Measurements from ENCODE around the gene UBXN10.

Gene UBXN10

DNA sequence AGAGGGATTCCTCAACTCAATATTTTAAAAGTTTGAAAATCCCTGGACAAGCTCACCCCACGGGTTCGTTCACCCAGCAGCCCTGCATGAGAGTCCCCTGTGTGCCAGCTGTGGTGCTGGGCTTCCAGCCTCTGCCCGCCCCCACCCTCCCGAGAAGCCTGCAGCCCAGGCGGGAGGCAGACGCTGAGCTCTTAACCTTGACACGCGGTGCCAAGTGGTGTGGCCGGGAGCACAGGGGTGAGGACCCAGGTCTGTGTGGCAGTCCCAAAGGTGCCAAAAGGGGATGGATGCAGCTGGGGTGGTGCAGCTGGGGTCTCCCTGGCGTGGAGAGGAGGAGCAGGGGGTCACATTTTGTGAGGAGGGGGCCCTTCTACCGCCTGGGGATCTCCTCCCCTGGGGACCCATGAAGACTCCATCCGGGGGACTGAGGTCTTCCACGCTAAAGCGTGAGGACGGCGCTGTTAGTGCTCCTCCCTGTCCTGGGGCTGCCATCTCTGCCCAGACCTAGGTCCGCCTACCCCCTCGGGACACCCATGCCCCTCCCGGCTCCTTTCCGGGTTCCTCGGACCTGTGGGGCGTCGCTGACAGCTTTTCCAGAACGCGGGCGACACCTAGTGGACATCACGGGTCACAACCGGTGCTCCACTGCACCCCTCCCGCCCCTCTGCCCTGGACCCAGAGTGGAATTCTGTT lies 33.8 kb upstream of the UBXN10 start:
- DNase-seq (ENCODE audit: low spot score) = peak; percentile 92

DNA sequence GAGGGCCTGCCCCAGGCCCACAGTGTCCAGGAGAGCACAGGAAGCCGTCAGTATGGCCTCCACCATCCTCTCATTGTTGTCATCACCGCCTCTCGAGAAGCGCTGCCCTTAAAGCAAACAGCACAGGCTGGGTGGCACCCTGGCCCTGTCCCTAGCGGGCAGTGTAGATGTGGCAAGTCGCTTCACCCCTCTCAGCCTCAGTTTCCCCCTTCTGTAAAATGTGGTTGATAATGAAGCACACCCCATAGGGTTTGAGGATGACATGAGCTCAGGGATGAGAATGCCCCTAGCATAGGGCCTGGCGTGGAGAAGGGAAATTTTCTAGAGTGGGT lies 33.3 kb upstream of the UBXN10 start:
- no peak for DNase-seq (ENCODE audit: low spot score)

DNA sequence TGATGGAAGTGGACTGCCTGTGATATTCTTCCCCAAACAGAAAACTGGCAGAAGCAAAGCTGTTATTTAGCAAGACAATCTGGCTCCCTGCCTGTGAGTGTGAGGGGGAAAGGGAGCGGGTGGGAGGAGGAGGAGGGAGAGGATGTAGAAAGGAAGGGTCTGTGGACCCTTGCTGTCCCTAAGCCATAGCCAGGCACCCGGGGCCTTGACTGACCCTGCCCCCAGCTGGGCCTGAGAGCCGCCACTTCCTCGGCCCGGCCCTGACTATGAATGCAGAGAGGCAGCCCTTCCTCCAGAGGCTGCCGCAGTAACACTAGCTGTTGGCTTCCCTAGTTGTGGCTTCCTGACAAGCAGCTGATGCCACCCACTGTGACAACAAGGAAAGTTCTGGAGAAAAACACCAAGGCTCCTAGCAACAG lies 32.9 kb upstream of the UBXN10 start:
- no peak for DNase-seq (ENCODE audit: low spot score)

DNA sequence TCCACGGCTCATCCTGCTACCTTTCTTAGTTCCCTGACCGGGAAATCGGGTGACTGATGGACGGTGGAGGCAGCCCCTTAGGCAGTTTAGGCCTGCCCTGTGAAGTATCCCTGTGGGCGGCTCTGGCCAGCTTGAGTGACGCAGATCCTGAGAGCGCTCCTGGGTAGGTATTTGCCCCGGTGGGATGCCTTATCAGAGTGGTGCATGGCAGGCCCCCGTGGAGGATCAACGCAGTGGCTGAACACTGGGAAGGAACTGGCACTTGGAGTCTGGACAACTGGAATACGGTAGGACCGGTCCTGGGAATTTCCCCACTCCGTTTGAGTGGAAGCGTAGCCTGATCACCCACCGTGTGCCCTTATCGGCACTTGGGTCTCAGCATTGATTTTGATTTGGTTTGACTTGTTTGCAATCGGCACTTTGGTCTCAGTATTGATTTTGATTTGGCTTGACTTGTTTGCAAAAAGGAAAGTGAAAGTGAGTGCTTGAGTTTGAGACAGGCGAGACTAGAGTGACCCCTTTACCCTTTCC lies 31.5 kb upstream of the UBXN10 start:
- DNase-seq (ENCODE audit: low spot score) = no peak

DNA sequence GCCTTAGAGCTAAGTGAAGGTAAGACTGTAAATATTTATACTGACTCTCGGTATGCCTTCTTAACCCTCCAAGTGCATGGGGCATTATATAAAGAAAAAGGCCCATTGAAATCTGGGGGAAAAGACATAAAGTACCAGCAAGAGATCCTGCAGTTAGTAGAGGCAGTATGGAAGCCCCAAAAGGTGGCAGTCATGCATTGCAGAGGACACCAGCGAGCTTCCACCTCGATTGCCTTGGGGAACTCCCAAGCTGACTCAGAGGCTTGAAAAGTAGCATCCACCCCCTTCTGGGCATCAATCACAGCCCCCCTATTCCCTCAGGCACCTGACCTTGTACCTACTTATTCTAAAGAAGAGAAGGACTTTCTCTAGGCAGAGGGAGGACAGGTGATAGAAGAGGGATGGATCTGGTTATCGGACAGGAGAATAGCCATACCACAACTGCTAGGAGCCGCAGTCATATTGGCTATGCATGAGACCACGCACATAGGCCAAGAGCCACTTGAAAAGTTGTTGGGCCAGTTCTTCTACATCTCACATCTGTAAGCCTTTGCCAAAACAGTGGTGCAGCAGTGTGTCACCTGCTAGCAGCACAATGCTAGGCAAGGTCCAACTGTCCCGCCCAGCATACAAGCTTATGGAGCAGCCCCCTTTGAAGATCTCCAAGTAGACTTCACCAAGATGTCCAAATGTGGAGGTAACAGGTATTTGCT lies 27.4 kb upstream of the UBXN10 start:
- no peak for DNase-seq (ENCODE audit: low spot score)

DNA sequence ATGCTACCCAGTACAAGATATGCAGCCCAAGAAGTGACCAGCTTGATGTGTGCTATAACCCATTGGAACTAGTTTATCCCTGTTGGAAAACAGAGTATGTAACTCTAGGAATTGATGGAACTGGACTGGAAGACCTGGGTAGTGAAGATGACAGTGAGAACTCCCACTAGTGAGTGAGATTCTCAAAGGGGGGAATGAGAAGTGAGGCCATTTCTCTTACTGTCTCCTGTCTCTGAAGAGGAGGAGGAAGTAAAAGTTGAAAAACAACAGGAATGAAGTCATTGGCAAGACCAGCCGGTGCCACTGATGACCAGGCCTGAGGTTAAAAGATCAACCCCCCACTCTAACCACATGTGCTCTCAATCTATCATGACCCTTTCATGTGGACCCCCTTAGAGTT lies 25.9 kb upstream of the UBXN10 start:
- no peak for DNase-seq (ENCODE audit: low spot score)

DNA sequence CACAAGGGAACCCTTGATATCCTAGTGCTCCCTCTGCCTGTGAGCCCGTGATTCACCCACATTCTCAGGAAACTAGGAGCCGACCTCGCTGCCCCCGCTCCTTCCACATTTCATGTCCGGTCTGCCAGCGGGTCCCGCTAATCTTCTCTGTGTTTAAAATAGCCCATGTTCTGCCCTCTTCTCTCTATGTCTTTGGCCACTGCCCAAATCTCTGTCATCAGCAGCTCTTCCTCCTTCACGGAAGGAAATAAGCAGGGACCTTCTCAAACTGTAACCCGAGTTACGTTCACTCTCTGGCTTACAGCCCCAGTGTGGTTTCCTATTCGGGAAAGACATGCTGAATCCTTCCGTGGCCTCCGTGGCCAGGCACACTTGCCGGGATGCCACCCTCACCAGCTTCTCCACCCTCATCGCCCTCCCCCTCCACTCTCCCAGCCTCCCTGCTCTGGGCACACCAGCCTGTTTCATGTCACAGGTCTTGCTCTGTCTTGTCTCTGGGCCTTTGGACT lies 21.1 kb upstream of the UBXN10 start:
- DNase-seq (ENCODE audit: low spot score) = peak; percentile 48

DNA sequence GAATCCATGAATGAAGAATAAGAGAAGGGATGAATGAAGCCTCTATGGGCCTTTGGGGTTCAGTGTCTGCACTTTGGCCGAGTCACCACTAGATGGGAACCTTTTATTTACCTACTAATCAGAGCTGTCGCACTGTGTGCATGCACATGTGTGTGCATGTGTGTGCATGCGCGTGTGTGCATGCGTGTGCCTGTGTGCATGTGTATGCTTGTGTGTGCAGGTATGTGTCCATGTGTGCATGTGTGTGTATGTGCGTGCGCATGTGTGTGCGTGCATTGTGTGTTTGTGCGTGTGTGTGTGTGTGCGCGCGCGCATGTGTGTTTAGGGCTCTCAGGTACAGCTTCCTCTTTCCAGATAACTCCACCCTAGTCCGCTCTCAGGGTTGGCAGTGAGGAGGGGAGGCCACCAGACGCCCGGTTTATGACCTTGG lies 20.4 kb upstream of the UBXN10 start:
- peak; percentile 39 for DNase-seq (ENCODE audit: low spot score)

DNA sequence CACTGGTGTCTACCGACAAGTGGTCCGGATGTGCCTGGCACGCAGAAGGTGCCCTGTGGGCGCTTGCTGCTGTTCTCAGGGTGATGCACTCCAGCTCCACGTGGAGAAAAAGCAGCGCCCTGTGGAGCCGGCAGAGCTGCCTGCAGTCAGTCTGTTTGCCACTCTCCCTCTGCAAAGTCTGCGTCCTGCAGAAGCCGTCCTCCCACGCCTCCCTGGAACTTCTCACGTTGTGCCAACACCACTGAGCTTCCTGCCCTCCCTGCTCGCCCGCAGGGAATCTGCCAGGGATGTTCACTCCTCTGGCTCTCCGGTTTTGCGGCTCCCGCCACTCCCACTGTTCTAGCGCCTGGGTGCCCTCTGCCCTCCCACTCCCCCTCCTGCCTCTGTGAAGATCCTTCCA lies 19.8 kb upstream of the UBXN10 start:
- DNase-seq (ENCODE audit: low spot score) = no peak

DNA sequence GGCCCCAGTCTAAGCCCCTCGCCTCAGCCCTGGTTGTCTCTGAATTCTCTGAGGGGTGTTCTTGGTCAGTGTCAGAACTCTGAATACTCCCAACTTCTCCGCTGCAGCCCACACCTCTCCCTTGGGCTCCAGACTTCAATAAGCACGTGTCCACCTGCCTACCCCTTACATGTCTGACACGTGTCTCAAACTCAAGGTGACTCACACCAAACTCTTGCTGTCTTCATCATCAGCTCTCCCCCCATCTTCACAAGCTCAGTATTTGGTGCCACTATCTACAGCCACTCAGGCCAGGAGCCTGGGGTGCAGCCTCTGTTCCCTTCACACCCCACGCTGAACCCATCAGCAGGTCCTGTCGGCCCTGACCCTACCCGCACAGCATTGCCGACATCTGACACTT lies 18.8 kb upstream of the UBXN10 start:
- no peak for DNase-seq (ENCODE audit: low spot score)

DNA sequence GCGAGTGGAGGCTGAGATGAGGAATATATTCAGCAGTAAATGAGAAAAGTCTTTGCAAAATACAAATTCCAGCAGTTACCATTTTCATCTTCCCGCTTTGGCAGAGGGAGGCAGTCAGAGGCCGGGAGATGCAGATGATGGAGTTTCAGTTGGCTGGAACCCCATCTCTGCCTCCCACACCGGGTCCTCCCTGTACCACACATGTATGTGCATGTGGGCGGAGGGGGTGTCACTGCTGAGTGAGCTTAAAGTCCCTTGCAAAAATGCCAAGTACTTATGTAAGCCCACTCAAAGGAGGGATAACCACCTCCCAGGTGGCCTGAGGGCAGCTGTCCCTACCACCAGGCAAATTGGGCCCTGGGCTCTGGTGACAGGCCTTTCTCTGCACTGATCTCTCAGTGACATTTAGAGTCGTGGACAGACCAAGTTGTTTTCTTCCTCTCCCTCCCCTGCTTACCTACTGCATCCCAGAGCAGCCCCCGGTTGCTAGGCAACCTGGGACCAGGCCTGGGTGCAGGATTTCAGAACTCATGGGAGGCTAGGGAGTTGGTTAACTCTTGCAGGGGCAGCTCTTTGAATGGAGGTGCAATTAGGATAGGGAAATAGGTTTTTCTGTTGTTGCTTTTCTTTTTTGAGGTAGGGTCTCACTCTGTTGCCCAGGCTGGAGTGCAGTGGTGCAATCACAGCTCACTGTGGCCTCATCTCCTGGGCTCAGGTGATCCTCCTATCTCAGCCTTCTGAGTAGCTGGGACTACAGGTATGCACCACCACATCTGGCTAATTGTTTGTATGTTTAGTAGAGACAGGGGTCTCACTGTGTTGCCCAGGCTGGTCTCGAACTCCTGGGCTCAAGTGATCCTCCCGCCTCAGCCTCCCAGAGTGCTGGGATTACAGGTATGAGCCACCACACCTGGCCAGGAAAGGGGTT lies 17.1 kb upstream of the UBXN10 start:
- no peak for DNase-seq (ENCODE audit: low spot score)

DNA sequence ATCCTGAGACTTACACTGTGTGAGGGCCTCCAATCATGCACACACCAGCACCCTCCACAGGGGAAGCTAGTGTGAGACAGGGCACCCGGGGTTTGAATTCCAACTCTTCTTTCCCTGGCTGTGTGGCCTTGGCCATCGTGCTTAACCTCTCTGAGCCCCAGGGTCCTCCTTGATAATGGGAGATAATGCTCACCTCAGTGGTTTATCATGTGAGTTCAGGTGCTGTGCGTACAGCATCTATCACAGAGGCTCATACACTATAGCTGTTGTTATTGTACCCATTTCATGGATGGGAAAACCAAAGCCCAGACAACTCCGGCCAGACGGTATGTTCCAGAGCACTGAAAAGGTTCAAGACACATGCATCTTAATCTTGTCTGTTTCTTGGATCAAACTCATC lies 16.0 kb upstream of the UBXN10 start:
- no peak for DNase-seq (ENCODE audit: low spot score)

DNA sequence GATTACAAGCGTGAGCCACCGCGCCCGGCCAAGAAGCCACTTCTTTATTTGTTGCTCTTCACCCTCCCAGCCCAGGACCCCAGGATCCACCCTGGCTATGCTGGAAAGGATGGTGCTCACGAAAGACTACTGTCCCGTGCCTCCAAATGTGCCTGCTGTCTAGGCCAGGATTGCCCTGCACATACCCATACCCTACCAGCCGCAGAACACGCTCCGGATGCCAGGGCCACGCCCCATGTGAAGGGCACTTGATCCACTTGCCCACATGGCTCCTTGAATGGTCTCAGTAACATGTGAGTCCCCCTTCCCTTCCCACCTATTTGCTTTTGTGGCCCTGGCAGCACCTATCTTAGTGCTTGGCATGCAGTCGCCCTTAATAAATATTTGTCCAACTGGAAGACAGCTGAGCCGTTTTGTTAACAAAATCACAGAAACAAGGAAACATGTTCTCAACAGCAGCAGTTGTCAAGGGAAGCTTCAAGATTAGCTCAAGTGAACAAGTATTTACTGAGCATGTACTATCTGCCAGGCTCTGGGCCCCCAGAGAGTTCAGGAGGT lies 13.8 kb upstream of the UBXN10 start:
- no peak for DNase-seq (ENCODE audit: low spot score)

DNA sequence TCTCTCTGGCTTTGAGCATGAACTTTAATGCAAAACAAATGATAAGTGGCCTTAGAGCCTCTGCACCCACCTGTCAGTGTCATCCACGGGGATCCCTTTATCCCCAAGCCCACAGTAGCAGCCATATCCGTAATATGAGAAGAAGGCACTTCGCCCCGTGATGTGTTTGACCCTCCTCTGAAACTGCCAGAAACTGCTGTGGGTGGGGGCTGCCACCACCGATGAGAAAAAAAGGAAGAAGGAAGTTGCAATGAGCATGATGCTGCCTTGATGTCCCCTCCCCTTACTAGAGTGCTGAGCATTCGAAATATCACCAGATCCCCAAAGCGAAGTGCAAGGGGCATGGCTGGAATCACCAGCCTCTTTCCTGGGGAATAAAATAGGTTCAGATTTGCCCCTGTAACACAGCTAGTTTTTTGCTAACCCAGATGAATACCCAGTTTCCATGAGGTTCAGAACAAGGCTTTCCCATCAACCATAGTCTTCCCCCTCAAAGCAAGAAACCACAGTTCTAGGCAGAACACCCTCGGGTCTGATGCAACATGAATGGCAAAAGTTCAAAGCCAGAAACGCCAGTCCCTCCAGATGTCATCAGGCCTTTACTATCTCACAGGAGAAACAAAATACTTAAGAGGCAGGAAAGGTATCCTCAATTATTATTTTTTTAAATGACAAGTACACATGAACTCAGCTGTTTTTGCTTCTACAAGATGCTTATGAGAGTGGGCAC lies 10.8 kb upstream of the UBXN10 start:
- no peak for DNase-seq (ENCODE audit: low spot score)

DNA sequence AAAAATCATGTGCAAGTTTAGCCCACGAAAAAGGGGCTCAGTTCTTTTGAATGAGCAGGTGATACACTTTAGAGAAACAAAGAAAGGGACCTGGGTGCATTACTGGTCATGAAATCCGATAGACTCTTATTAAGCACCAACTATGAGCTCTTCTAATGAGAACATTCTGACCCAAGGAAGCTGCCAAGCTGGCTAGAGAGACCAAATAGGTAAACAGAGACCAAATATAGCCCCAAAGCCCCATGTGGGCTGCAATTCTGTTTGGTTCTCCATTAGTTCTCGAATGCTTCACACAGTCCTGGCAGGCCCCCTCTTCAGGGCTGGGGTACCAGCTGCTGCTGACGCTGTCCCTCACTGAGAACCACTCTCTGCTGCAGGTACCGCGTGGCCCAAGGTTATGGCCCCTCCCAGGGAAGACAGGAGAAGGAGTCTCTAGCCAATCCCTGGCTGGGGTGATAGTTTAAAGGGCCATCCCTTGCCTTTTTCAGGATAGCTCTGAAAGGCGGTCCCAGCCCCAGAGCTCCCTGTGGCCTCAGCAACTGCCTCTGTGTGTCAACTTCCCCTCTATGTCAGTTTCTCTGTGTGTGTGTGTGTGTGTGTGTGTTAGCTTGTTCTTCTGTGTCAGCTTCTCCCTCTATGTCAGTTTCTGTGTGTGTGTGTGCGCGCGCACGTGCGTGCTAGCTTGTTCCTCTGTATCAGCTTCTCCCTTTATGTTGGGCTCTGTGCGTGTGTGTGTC lies 7.1 kb upstream of the UBXN10 start:
- DNase-seq (ENCODE audit: low spot score) = no peak

DNA sequence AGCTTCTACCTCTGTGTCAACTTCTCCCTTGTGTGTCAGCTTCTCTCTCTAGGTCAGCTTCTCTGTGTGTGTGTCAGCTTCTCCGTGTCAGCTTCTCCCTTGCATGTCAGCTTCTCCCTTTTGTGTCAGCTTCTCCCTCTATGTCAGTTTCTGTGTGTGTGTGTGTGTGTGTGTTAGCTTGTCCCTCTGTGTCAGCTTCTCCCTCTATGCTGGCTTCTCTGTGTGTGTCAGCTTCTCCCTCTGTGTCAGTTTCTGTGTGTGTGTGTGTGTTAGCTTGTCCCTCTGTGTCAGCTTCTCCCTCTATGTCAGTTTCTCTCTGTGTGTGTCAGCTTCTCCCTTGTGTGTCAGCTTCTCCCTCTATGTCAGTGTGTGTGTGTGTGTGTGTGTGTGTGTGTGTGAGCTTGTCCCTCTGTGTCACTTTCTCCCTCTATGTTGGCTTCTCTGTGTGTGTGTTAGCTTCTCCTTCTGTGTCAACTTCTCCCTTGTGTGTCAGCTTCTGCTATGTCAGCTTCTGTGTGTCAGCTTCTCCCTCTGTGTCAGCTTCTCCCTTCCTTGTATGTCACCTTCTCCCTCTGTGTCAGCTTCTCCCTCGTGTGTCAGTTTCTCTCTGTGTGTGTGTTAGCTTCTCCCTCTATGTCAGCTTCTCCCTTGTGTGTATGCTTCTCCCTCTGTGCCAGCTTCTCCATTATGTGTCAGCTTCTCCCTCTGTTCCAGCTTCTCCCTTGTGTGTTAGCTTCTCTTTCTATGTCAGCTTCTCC lies 6.3 kb upstream of the UBXN10 start:
- DNase-seq (ENCODE audit: low spot score) = no peak

DNA sequence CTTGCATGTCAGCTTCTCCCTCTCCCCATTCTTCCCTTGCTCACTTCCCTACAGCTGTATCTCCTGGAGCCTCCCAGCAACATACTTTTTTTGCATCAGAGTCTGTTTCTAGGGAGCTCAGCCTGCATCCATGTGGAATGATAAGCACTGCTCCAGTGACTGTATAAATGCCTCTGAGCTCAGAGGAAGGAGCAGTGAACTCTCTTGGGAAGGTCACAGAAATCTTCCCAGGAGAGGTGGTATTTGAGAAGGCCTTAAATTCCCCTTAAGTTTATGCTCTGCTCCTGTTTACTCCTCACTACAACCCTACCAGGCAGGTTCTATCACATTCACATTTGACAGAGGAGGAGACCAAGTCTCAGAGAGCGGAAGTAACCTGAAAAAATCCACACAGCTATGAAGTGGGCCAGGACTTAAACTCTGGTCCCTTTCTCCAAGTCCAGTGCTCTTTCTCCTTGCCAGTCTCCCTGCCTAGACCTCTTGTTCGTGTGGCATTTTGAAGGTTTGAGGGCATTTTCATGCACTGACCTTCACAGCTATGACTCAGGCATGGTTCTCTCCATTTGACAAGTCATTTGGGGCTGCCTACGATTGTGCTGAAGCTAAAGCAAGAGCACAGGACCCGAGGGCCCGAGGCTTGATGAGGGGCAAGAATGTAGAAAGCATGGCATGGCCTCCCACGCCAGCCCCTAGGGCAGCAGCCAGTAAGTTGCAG lies 5.6 kb upstream of the UBXN10 start:
- DNase-seq (ENCODE audit: low spot score) = no peak

DNA sequence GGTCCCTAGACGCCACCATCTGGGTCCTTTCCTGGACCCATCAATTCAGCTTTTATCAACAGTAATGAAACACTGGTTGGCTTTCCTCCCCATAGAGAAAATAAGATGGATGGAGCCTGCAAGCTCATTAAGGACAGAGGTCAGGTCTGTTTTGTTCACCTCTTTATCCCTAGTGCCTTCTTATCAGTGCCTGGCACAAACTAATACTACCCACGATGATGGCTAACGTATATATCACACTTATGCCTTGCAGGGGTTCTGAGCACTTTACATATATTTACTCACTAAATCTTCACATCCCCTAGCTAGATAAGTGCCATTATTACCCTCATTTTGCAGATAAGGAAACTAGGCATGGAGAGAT lies 5.1 kb upstream of the UBXN10 start:
- no peak for DNase-seq (ENCODE audit: low spot score)

DNA sequence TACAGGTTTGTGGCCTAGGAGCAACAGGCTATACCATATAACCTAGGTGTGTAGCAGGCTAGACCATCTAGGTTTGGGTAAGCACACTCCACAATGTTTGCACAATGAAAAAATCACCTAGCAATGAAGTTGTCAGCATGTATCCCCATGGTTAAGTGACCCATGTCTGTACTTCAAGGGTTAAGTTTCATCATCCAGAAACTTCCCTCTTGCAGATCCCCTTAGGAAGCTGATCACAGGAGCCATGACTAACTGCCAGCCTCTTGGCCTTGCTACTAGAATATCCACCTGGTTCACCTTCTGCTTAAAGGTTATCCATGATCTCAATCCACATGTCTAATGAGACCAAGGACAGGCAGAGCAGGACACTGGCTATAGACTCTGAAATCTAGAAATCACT lies 3.5 kb upstream of the UBXN10 start:
- no peak for DNase-seq (ENCODE audit: low spot score)

All from AG08396 (cell line).